T-helper 22 cell (primary cell): ENCODE measurements around the gene RPL10A.
"Not testable (repeated sequence)": the region's sequence is repeated elsewhere in the genome, so short reads cannot be mapped to it uniquely, and the experiment has no call there.

ENCODE experiments used
- DNase-seq: peaks from one replicate; pipeline ENCODE4 v3.0.0-alpha.2; 2020; ENCODE audit warnings: low read depth

The RPL10A gene

DNA sequence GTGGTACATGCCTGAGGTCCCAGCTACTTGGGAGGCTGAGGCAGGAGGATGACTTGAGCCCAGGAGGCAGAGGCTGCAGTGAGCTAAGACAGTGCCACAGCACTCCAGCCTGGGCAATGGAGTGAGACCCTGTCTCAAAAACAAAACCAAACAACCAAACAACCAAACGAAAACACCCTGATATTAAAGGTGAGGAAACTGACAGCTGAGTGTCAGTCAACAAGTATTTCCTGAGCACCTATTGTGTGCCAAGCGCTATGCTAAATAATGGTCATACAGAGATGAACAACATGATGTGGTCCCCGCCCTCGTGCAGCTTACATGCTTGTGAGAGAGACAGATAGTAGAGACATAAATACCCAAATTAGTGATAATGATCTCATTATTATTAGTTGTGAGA, 46.4 kb downstream of the RPL10A start:
- DNase-seq = no peak

GRCh38 chr6:35515939-35516338, 47.7 kb downstream of the RPL10A start:
- not testable (repeated sequence) for DNase-seq

GRCh38 chr6:35516712-35517111, 48.5 kb downstream of the RPL10A start:
- DNase-seq = no peak

GRCh38 chr6:35517978-35518377, 49.8 kb downstream of the RPL10A start:
- not testable (repeated sequence) for DNase-seq

DNA sequence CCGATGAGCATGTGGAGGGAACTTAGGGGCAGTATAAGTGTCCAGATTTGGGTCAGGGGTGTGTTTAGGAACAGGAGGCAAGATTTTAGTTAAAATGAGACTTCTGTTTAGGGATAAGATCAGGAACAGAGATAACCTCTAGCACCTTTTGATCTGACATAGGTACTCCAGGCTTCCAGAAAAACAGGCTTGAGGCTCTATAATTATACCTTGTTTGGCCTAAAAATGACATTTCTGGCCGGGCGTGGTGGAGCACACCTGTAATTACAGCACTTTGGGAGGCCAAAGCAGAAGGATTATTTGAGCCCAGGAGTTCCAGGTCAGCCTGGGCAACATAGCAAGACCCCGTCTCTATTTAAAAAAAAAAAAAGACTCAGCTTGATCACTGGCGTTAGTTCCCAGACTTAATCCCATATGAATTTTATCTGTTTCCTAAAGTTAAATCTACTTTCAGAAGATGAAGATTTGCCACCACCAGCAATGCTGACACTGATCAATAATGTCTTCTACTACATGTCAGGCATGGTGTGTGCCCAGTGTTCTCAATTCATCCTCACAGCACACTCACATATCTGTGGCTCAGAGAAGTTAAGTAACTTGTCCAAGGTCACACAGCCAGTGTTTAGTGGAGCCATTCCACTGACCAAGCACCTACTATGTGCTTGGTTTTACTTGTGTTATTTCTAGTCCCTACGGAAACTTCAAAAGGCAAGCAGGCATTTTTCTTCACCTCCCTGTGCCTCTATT, 50.5 kb downstream of the RPL10A start:
- DNase-seq = no peak

- no peak for DNase-seq
Observed at GRCh38 chr6:35519313-35520015, 51.3 kb downstream of the RPL10A start.
